CD4-positive, CD25-positive, alpha-beta regulatory T cell (primary cell): ENCODE measurements around the gene MICU1. TPM values are rescaled to one million over a fixed set of nuclear protein-coding genes. Genes with fewer than 3 reads are reported as not detected.

Experiments
- ATAC-seq, 2 donors: fragments of 150-1000 bp; cut with Tn5 transposase; one replicate each; pipeline ENCODE4 v1.10.0; 2021; ENCODE audit warnings: low read depth in 2 of 2, moderate number of reproducible peaks in 2 of 2, moderate library complexity in 1 of 2
- DNase-seq, 3 donors: peaks; one replicate each; pipeline versions ENCODE4 v3.0.0 to v3.0.0-alpha.2; 2012 to 2022; ENCODE audit warnings: mixed read lengths in 1 of 3
- H3K27ac ChIP-seq: one replicate; pipeline ENCODE4 v1.7.0; 2013; ENCODE audit warnings: mild to moderate bottlenecking, low read length; ENCODE audit not compliant: insufficient read depth, poor library complexity, severe bottlenecking
- H3K27me3 ChIP-seq: one replicate; pipeline ENCODE4 v1.7.0; 2013; ENCODE audit warnings: low read length; ENCODE audit not compliant: control insufficient read depth, insufficient read depth
- H3K36me3 ChIP-seq: one replicate; pipeline ENCODE4 v1.7.0; 2013; ENCODE audit warnings: mild to moderate bottlenecking, low read length, moderate library complexity; ENCODE audit not compliant: control insufficient read depth, insufficient read depth
- H3K4me1 ChIP-seq: 2 replicates; pipeline ENCODE4 v1.7.0; 2013; ENCODE audit warnings: mild to moderate bottlenecking, low read length; ENCODE audit not compliant: insufficient read depth, control insufficient read depth, poor library complexity, severe bottlenecking
- H3K4me3 ChIP-seq: one replicate; pipeline ENCODE4 v1.7.0; 2013; ENCODE audit warnings: low read depth, mild to moderate bottlenecking, low read length, moderate library complexity
- H3K9me3 ChIP-seq, 2 experiments: 1 replicate in 1 of 2; 2 replicates in 1 of 2; pipeline ENCODE4 v1.7.0; 2013; ENCODE audit warnings: low read length in 2 of 2, mild to moderate bottlenecking in 1 of 2, moderate library complexity in 1 of 2; ENCODE audit not compliant: control insufficient read depth in 2 of 2
- H3K27ac Mint-ChIP-seq, 3 donors: one replicate each; pipeline ENCODE4 v1.8.0; 2020 to 2022; ENCODE audit warnings: mild to moderate bottlenecking in 3 of 3, mixed read lengths in 3 of 3, moderate library complexity in 2 of 3
- H3K27me3 Mint-ChIP-seq: one replicate; pipeline ENCODE4 v1.8.0; 2022; ENCODE audit warnings: mild to moderate bottlenecking, mixed read lengths
- H3K36me3 Mint-ChIP-seq: one replicate; pipeline ENCODE4 v1.8.0; 2020; ENCODE audit warnings: mixed read lengths
- H3K4me1 Mint-ChIP-seq, 4 donors: one replicate each; pipeline ENCODE4 v1.8.0; 2020 to 2022; ENCODE audit warnings: mixed read lengths in 4 of 4, mild to moderate bottlenecking in 1 of 4
- H3K4me3 Mint-ChIP-seq, 4 donors: one replicate each; pipeline ENCODE4 v1.8.0; 2020 to 2022; ENCODE audit warnings: mild to moderate bottlenecking in 4 of 4, mixed read lengths in 4 of 4, moderate library complexity in 3 of 4
- H3K9me3 Mint-ChIP-seq, 7 donors: one replicate each; pipeline ENCODE4 v1.8.0; 2020 to 2022; ENCODE audit warnings: mixed read lengths in 7 of 7, mild to moderate bottlenecking in 3 of 7, moderate library complexity in 2 of 7
- polyA plus RNA-seq, 4 donors: library from polyadenylated mRNA; unstranded; fragments of 300-500 nt; fragmentation: Illumina TruSeq; gene quantifications; one replicate each; pipeline ENCODE4 v1.2.3, GENCODE V29; 2021
- total RNA-seq: library from RNA; stranded (reverse); gene quantifications from one replicate; pipeline ENCODE4 v1.2.3, GENCODE V29; 2022

MICU1 gene
- total and polyA plus RNA-seq, 5 donors from 2014 or later, result 20.2 to 29.6 (median 26.5) TPM

GRCh38 chr10:72525277-72525676 is 100.6 kb downstream of the MICU1 start:
- no peak for ATAC-seq
- Histone ChIP-seq H3K9me3 (no peaks in the 10 kb centered on the region), H3K27ac (no peak overlapping the region), H3K27me3 (no peaks in the 10 kb centered on the region), H3K4me1 (no peaks in the 10 kb centered on the region), H3K36me3 (no peaks in the 10 kb centered on the region), H3K4me3 (no peak overlapping the region)
- Mint-ChIP-seq H3K36me3 (peaks cover 10% of the 10 kb centered on the region), H3K27me3 (no peaks in the 10 kb centered on the region), H3K4me3 (no peak overlapping the region), H3K4me1 (no peaks in the 10 kb centered on the region), H3K27ac (no peak overlapping the region), H3K9me3 (no peaks in the 10 kb centered on the region)
- DNase-seq, result no peak

DNA sequence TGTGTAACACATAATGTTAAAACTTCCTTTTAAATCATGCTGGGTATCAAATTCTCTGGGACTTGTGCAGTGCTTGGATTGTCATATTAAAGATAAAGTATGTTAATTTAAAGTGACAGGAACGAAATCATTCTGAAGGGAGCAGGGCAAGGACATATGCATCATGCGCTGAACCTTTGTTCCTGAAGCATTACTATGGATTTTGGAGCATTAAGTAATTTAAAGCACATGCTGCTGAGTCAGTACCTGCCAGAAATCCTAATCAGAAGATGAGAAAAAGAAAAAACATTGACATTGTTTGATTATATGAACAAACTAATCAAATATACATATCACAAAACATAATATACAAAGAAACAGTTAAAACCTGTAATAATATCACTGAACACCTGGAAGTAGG is 101.4 kb downstream of the MICU1 start:
- no peaks in the 10 kb centered on the region for H3K36me3 ChIP-seq
- no peaks in the 10 kb centered on the region for H3K4me1 ChIP-seq
- no peak overlapping the region for H3K4me3 Mint-ChIP-seq
- no peaks in the 10 kb centered on the region for H3K9me3 Mint-ChIP-seq
- ATAC-seq (no peak), DNase-seq (no peak)
- no peaks in the 10 kb centered on the region for H3K9me3 ChIP-seq
- no peak overlapping the region for H3K27ac Mint-ChIP-seq
- H3K36me3 Mint-ChIP-seq, result peaks cover 10% of the 10 kb centered on the region
- no peaks in the 10 kb centered on the region for H3K27me3 Mint-ChIP-seq
- no peak overlapping the region for H3K4me3 ChIP-seq
- H3K27me3 ChIP-seq, result no peaks in the 10 kb centered on the region
- H3K4me1 Mint-ChIP-seq, result no peaks in the 10 kb centered on the region
- no peak overlapping the region for H3K27ac ChIP-seq

- H3K4me1 Mint-ChIP-seq, result no peaks in the 10 kb centered on the region
- Histone ChIP-seq H3K4me1 (no peaks in the 10 kb centered on the region), H3K4me3 (no peak overlapping the region), H3K9me3 (no peaks in the 10 kb centered on the region), H3K36me3 (no peaks in the 10 kb centered on the region), H3K27me3 (no peaks in the 10 kb centered on the region), H3K27ac (no peak overlapping the region)
- peaks cover 10% of the 10 kb centered on the region for H3K36me3 Mint-ChIP-seq
- ATAC-seq (no peak), DNase-seq (no peak)
- H3K4me3 Mint-ChIP-seq, result no peak overlapping the region
- no peaks in the 10 kb centered on the region for H3K27me3 Mint-ChIP-seq
- H3K9me3 Mint-ChIP-seq, result no peaks in the 10 kb centered on the region
- H3K27ac Mint-ChIP-seq, result no peak overlapping the region
Measured at GRCh38 chr10:72523932-72524396, 101.9 kb downstream of the MICU1 start.

GRCh38 chr10:72523062-72523461 is 102.8 kb downstream of the MICU1 start:
- no peak for DNase-seq
- no peaks in the 10 kb centered on the region for H3K9me3 Mint-ChIP-seq
- Histone ChIP-seq H3K4me1 (no peaks in the 10 kb centered on the region), H3K4me3 (no peak overlapping the region), H3K9me3 (no peaks in the 10 kb centered on the region), H3K36me3 (no peaks in the 10 kb centered on the region), H3K27ac (no peak overlapping the region), H3K27me3 (no peaks in the 10 kb centered on the region)
- H3K36me3 Mint-ChIP-seq, result peaks cover 10% of the 10 kb centered on the region
- no peak for ATAC-seq
- no peaks in the 10 kb centered on the region for H3K27me3 Mint-ChIP-seq
- no peaks in the 10 kb centered on the region for H3K4me1 Mint-ChIP-seq
- no peak overlapping the region for H3K27ac Mint-ChIP-seq
- no peak overlapping the region for H3K4me3 Mint-ChIP-seq

- no peak for ATAC-seq
- H3K4me1 Mint-ChIP-seq, result no peaks in the 10 kb centered on the region
Measured at GRCh38 chr10:72517244-72517643, 108.6 kb downstream of the MICU1 start.

DNA sequence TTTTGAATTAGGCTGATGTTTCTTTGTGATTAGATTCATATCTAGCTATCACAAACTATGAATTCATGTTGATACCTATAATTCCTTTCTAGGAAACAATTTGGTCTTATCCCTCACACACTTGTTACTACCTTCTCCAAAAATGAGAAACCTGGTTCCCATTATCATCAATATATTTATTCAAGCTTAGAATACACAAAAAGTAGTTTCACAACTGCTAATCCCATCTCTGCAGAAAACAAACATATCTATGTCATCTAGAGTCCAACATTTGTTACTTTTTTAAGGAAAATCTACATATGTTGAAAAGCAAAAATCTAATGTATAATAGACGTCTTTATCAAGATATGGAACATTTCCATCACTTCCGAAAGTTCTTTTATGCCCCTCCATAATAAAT is 110.4 kb downstream of the MICU1 start:
- no peaks in the 10 kb centered on the region for H3K27me3 ChIP-seq
- H3K9me3 Mint-ChIP-seq, result peaks cover 0 to 16% (median 5%) of the 10 kb centered on the region in 7 donors
- DNase-seq, result no peak
- H3K4me1 ChIP-seq, result no peaks in the 10 kb centered on the region
- no peaks in the 10 kb centered on the region for H3K4me1 Mint-ChIP-seq
- no peak overlapping the region for H3K27ac Mint-ChIP-seq
- no peaks in the 10 kb centered on the region for H3K27me3 Mint-ChIP-seq
- H3K9me3 ChIP-seq, result peaks cover 2 to 9% of the 10 kb centered on the region in 2 experiments
- H3K36me3 ChIP-seq, result no peaks in the 10 kb centered on the region
- peaks cover 17% of the 10 kb centered on the region for H3K36me3 Mint-ChIP-seq
- no peak overlapping the region for H3K4me3 Mint-ChIP-seq
- no peak for ATAC-seq
- no peak overlapping the region for H3K27ac ChIP-seq
- H3K4me3 ChIP-seq, result no peak overlapping the region

More at GRCh38 chr10:72517244-72517643, 108.6 kb downstream of the MICU1 start:
- Histone ChIP-seq H3K9me3 (peaks cover 2 to 9% of the 10 kb centered on the region in 2 experiments), H3K4me1 (no peaks in the 10 kb centered on the region), H3K4me3 (no peak overlapping the region), H3K27ac (no peak overlapping the region), H3K27me3 (no peaks in the 10 kb centered on the region), H3K36me3 (no peaks in the 10 kb centered on the region)
- Mint-ChIP-seq H3K4me3 (no peak overlapping the region), H3K36me3 (peaks cover 22% of the 10 kb centered on the region), H3K27ac (no peak overlapping the region), H3K9me3 (peaks cover 0 to 16% (median 5%) of the 10 kb centered on the region in 7 donors), H3K27me3 (no peaks in the 10 kb centered on the region)
- no peak for DNase-seq

- Histone ChIP-seq H3K4me3 (no peak overlapping the region), H3K36me3 (no peaks in the 10 kb centered on the region), H3K4me1 (no peaks in the 10 kb centered on the region), H3K27ac (no peak overlapping the region), H3K9me3 (peaks cover 2 to 9% of the 10 kb centered on the region in 2 experiments), H3K27me3 (no peaks in the 10 kb centered on the region)
- no peak overlapping the region for H3K27ac Mint-ChIP-seq
- no peak for ATAC-seq
- no peaks in the 10 kb centered on the region for H3K27me3 Mint-ChIP-seq
- H3K4me3 Mint-ChIP-seq, result no peak overlapping the region
- DNase-seq, result no peak
- peaks cover 0 to 16% (median 5%) of the 10 kb centered on the region in 7 donors for H3K9me3 Mint-ChIP-seq
- H3K36me3 Mint-ChIP-seq, result peaks cover 15% of the 10 kb centered on the region
- peaks cover 0 to 2% (median 0%) of the 10 kb centered on the region in 4 donors for H3K4me1 Mint-ChIP-seq
Measured at GRCh38 chr10:72513910-72514309, 112.0 kb downstream of the MICU1 start.

GRCh38 chr10:72511459-72511858 is 114.4 kb downstream of the MICU1 start:
- ATAC-seq, result no peak
- no peak overlapping the region for H3K27ac ChIP-seq
- H3K27ac Mint-ChIP-seq, result peak overlapping the region in 1 of 3 donors; percentile 40
- no peaks in the 10 kb centered on the region for H3K4me1 ChIP-seq
- peaks cover 0 to 2% (median 0%) of the 10 kb centered on the region in 4 donors for H3K4me1 Mint-ChIP-seq
- no peaks in the 10 kb centered on the region for H3K27me3 ChIP-seq
- H3K4me3 ChIP-seq, result no peak overlapping the region
- H3K36me3 Mint-ChIP-seq, result peaks cover 15% of the 10 kb centered on the region
- peaks cover 2 to 9% of the 10 kb centered on the region in 2 experiments for H3K9me3 ChIP-seq
- peaks cover 0 to 13% (median 4%) of the 10 kb centered on the region in 7 donors for H3K9me3 Mint-ChIP-seq
- no peak overlapping the region for H3K4me3 Mint-ChIP-seq
- peaks cover 4% of the 10 kb centered on the region for H3K36me3 ChIP-seq
- DNase-seq, result no peak
- H3K27me3 Mint-ChIP-seq, result no peaks in the 10 kb centered on the region
